Embryonic facial prominence (tissue), 1 donor: ENCODE results near the gene ZFYVE27.

ENCODE experiments used
- DNase-seq: peaks from one replicate; pipeline ENCODE4 v3.0.0-alpha.2; 2016; ENCODE audit errors: extremely low spot score

ZFYVE27 gene

DNA sequence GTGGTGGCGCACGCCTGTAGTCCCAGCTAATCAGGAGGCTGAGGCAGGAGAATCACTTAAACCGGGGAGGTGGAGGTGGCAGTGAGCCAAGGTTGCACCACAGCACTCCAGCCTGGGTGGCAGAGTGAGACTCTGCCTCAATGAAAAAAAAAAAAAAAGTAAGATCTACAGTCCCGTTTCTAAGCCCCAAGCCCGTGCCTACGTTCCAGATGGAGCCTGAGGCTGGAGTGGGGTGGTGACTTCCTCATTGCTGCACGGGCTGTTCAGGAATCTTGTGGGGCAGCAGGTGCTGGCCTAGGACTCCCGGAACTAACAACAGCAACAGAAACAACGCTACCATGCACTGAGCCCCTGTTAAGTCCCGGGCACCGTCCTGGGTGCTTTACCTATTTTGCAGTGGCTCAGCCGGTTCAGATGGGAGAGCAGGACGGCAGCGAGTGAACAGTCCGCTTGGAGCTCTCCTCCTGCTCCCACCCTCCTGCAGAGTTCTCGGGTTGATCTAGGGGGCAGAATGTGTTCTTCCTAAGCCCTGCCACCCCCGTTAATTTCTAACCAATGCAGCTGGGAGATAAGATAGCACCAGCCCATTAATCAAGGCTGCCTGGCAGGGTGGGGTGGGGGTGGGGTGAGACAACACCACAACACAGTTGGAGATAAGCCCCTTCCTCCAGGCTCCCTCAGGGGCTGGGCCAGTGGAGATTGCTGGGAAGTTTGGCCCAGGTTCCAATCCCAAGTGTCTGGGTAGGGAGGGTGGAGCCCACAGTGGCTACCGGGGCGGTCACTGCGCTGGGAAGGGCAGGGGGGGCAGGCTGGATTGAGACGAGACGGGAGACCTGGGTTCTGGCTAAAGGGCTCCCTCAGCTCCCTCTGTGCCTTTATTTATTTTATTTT lies 51.9 kb downstream of the ZFYVE27 start:
- no peak for DNase-seq

- DNase-seq: no peak
These were observed 53.0 kb downstream of the ZFYVE27 start for GRCh38 chr10:97789770-97790397.

- DNase-seq: no peak
These were observed 55.1 kb downstream of the ZFYVE27 start for GRCh38 chr10:97791824-97792721.

DNA sequence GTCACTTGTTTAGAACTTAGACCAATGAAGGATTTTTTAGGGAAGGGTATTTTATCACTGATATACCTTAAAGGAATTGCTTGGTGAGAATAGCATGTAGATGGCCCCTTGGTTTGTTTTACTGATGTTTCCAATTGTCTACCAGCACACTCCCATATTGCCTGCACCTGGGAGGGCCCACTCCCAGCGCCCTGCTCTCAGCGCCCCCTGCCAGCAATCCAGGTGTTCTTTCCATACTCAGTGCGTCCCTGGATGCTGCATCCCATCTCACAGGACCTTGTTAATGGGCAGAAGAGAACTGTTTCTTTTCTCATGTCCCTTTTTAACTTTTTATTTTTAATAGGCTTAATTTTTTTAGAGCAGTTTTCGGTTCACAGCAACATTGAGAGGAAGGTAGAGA lies 59.0 kb downstream of the ZFYVE27 start:
- DNase-seq: no peak

- DNase-seq: no peak
These were observed 59.7 kb downstream of the ZFYVE27 start for GRCh38 chr10:97796651-97797050.

DNA sequence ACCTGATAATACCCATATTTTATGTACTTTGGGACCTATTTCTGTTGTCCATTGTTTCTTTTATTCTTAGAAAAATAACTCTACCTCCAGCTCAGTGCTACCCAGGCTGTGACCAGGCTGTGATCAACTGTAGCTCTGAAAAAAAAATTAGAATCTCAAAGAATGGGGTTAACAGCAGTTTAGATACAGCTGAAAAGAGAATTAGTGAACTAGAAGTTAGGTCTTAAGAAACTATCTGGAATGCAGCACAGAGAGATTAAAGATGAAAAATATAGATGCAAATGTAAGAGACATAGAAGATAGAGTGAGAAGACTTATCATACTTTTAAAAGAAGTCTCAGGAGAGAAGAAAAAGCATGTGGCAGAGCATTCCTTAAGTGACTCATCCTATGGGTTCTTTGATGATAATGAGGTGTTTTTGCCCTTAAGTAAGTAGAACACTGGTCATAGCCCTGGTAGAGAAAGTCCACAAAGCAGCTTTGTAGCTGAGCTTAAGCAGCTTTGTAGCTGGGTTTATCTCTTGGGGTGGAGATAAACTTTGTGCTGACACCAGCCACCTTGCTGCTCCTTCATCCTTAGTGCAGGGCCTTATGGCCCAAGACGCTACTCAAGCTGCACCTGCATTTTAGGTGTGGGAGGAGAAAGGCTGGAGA lies 62.2 kb downstream of the ZFYVE27 start:
- DNase-seq: no peak

DNA sequence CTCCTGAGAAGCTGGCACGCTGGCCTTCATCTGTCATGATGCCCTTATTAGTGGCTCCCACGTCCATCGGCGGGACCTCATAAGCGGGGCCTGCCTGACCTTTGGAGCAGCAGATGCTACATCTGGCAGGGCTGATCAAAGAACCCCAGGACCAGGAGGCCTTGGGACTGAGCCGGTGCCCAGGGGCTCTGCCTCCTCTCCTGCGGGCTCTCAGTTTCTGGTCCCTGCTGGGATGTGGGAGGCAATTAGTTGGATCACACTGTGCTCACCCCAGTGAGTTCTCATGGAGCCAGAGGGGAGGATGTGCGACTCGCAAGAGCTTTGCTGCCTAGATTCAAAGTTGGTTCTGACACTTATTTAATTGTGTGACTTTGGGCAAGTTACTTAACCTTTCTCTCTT lies 63.5 kb downstream of the ZFYVE27 start:
- no peak for DNase-seq

DNA sequence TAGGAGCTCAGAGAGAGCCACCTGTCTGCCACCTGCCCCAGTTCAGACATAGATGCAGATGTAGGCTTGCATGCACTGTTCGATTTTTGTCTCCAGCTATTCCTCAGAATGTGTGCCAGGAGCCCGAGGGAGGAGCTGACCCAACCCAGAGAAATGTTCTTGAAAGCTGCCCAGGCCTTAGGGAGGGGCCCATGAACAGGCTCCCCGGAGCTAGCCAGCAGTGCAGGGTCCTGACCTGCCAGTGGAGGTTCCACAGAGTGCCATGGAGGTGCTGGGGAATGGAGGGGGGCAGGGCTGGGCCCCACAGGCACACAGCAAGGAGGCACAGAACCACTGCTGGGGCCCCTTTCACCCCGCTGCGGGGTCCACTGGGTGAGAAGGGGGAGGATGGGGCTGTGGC lies 64.5 kb downstream of the ZFYVE27 start:
- DNase-seq: no peak

DNA sequence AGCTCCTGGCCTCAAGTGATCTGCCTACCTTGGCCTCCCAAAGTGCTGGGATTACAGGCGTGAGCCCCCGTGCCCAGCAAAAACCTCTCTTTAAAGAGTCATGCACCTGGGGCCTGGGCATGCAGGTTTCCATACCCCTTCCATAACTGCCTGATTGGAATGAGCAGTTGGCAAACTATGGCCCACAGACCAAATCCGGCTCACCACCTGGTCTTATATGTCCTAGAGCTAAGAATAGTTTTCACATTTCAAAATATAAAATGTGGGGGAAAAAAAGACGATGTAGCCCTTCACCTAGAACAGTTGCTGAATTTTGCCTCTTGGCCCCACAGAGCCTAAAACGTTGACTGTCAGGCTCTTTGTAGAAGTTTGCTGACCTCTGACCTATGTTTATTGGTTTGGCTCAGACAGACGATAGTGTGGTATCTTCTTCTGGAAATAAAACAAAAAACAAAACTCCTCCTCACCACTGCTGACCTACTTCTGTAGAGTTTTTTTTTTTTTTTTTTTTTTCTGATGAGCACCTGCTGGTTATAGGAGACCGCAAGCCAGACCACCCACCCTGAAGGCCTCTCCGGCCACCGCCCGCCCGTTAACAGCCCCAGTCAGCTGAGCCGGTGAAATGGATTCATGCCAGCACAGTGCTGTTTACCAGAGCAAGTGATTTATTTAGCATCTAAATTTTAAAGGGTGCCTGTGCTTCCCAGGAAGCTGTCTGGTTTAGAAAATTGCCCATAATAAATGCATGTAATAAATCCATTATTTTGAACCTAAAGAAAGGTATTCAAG lies 68.4 kb downstream of the ZFYVE27 start:
- DNase-seq: no peak

GRCh38 chr10:97805949-97806348 lies 69.0 kb downstream of the ZFYVE27 start:
- DNase-seq: no peak

DNA sequence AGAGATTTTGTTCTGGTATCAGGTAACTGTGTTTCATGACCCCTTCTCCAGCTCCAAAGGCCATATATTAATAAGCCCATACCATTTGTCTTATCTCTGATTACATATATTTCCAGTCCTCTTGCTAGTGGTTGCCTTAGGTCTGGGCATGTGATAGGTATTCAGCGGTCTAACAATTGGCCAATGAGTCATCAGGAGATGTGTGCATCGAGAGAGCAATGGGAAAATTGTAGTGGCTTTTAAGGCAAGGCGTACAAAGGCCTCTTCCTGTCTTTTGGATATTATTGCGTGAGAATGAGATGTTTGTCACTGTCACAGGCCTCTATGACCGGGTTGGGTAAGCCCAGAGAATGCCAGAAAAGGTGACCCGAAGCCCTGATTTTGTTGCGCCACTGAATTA lies 73.5 kb downstream of the ZFYVE27 start:
- DNase-seq: no peak
